ENCODE measurements around the gene SCUBE3.
A peak's percentile ranks its signal among the peaks of the same experiment; 100 is the strongest.

SCUBE3 gene

DNA sequence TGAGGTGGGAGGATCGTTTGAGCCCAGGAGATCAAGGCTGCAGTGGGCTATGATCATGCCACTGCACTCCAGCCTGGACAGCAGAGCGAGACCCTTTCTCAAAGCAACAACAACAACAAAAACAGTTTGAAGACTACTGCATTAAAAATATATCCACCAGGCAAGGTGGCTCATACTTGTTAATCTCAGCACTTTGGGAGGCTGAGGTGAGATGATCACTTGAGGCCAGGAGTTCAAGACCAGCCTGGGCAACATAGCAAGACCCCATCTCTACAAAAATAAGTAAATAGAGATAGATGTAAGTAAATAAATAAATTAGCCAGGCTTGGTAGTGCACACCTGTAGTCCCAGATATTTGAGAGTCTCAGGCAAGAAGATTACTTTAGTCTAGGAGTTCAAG lies 58.2 kb downstream of the SCUBE3 start:
- no peak for DNase-seq (ENCODE audit: low spot score)

DNA sequence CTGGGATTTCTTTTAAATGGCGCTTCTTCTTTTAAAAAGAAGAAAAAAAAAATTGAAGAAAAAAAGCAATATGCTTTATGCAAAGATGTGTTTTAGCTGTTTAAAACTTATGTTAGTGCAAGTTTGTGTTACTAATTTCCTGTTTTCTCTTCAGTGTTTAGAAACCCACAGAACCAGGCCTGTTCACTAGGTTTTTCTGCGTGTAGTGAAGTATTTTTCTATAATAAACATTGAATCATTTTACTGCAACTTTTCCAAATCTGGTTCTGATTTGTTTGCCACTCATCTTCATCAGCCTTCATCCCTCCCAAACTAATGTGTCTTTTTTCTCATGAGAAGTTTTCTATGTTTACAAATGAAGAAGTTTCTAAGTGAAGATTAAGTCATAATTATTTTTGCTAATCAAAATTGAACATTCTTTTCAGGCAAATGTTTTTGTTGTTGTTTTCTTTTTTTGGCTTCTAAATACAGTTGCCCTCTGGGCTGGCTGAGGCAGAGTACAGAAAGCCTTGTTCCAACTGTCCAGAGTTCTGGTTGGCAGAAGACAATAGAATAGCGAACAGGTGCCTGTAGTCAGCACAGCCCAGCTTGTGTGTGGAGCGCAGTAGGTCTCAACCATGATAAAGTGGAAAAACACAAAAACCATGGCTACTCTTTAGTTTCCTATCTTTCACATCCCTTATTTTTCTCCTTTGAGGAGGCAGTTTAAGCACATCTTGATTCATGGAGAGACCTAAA lies 60.2 kb downstream of the SCUBE3 start:
- no peak for DNase-seq (ENCODE audit: low spot score)

DNA sequence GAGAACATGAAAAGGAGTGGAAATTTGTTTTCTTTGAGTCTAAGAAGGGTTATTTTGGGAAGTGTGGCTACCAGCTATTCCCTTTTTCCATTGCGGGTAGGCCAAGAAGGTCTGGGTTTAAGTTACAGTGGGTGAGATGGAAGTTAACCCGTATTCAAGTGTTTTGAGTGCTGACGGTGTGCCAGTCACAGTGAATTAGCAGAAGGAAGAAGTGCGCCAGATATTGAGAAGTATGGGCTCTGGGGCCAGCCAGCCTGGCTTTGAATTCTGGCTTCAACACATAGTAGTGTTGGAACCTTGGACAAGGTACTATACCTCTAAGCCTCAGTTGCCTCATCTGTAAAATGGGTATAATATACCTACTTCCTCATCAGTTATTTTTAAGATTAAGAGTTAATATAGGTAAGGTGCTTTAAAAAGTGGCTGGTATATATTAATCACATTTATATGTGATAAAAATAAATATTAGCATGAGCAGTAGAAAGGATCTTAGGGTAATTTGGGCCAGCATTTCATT lies 62.0 kb downstream of the SCUBE3 start:
- DNase-seq (ENCODE audit: low spot score), result no peak

DNA sequence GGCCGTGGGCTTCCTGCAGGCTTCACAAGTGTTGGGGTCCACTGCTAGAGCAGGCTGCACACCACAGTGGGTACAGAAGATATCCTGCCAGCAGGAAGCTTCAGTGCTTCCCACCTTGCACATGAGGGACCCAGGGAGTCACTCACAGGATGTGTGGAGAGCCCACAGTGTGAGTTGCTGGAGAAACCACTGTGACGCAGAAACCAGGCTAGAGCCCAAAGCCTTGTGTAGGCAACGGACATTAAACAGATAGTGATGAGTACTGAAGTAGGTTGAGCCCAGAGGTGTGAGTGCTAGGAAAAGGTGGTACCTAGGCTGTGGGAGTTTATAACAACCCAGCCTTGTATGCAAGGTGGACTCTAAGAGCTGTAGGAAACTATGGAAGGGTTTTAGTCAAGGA lies 65.0 kb downstream of the SCUBE3 start:
- DNase-seq (ENCODE audit: low spot score), result no peak

DNA sequence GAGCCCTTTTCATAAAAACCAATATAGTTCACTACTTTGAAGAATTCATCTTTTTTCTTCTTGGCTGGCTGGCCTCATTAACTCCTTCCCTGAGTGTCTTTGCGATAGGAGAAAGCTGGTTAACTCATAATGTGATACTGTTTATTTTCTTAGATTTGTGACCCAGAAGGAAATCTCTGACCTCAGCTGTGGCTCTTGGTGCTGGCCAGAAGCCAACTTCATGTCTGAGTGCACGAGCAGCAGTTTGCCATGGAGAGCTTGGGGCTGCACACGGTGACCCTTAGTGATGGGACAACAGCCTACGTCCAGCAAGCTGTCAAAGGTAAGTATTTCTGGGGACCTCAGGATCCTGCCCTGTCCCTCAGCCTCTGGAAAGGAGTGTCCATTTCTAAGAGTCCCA lies 67.1 kb downstream of the SCUBE3 start:
- DNase-seq (ENCODE audit: low spot score), result no peak

DNA sequence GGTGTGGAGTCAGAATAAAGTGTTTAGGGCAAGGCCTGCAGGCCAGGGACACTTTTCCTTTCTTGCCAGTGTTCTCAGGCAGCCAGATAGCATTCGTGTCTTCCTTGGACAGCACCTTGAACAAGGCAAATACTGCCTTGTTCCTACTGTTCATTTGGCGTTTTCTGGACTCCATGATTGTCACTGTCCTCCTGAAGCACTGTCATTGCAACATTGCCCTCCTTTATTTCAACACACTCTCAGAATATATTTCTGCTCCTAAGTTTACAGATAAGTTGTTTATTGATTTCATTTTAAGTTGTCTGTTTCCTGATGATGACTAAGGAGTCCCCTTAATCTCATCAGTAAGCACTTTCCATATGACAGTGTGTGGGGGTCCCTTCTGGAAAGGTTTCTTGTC lies 68.7 kb downstream of the SCUBE3 start:
- no peak for DNase-seq (ENCODE audit: low spot score)

DNA sequence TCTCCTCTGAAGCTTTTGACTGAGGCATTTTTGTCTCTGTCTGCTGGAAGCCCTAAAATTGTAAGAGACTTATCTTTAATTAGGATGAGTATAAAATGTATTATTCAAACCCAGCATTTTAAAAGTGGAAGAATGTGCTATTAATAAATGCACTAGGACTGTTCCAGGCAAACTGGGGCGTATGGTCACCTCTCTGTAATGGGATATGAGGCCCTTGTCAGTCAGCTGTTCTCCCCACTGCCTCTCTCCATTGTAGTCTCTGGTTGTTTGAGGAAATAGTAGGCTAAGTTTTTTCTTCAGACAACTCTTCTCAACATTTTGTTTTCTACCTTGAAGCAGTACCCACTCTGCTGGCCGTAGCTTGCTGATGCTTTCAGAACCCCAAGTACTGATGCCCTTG lies 69.6 kb downstream of the SCUBE3 start:
- no peak for DNase-seq (ENCODE audit: low spot score)

DNA sequence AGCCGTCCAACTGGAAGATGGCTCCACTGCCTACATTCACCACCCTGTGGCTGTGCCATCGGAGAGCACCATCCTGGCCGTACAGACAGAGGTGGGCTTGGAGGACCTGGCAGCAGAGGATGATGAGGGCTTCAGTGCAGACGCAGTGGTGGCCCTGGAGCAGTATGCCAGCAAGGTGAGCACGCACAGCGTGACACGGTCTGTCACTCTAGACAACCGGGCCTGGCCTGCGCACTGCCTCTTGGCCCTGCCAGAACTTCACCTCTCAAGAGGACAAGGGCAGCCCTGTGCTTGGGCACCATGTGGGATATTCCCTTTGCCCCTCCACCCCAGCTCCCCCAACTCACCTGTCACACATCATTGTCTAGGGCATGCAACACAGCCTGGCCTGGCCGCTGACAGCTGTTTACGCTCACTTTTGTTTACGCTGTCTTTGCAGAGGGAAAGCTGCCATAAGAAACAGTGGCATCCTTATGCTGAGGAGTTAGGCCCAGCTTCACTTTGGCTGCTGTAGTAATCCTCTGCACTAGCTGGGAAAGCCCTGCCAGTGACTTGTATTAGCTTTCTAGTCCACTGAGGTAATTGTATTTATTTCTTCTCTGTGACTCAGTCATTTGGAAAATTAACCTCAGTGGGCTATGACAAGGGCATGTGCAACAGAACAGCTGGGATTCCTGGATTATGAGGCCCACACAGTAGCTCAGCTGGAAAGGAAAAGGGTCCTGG lies 74.1 kb downstream of the SCUBE3 start:
- DNase-seq (ENCODE audit: low spot score), result no peak

DNA sequence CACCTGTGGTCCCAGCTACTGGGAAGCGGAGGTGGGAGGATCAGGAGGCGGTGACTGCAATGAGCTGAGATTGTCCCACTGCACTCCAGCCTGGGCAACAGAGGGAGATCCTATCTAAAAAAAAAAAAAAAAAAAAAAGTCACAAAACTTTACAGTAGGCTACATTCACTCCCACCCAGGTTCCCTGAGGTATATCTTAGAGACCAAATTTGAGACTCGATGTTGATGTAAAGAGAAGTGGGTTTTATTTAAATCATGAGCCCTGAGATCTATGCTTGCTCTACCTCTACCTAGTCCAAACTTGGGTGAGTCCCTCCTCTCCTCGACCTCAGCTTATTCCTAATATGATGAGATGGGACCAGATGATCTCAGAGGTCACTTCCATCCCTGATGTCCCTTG lies 75.1 kb downstream of the SCUBE3 start:
- no peak for DNase-seq (ENCODE audit: low spot score)

DNA sequence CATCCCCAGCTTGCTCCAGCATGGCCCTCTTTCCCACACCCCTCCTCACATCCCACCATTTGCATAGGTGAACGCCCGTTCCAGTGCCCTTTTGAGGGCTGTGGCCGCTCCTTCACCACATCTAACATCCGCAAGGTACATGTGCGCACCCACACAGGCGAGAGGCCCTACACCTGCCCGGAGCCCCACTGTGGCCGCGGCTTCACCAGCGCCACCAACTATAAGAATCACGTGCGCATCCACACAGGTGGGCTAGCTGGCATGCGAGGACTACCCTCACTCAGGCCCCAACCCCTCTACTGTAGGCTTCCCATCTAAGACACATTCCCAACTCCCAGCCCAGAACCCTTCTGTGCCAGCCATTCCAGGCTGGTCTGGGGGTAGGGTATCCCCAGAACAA lies 77.7 kb downstream of the SCUBE3 start:
- DNase-seq (ENCODE audit: low spot score), result no peak

DNA sequence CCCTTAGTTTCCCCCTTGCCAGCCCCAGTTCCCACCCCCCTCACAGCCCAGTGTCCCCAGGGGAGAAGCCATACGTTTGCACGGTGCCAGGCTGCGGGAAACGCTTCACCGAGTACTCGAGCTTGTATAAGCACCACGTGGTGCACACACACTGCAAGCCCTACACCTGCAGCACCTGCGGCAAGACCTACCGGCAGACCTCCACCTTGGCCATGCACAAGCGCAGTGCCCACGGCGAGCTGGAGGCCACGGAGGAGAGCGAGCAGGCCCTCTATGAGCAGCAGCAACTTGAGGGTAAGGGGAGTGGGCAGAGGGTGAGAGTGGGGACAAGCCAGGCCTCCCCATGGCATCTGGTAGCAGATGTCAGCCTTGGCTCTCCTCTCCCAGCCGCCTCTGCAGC lies 78.7 kb downstream of the SCUBE3 start:
- no peak for DNase-seq (ENCODE audit: low spot score)

DNA sequence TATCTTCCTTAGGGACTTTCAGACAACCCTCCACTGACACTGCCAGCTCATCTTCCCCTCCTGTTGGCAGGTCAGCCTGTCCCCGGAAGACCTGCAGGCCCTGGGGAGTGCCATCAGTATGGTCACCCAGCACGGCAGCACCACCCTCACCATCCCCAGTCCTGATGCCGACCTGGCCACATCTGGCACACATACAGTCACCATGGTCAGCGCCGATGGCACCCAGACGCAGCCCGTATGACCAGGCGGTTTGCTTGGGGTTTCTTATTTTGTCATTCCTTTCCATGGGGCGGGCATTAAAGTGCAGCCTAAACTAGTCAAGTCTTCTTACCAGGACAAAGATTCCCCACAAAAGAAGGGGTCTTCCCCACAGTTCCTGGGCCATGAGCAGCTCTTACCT lies 79.9 kb downstream of the SCUBE3 start:
- no peak for DNase-seq (ENCODE audit: low spot score)

DNA sequence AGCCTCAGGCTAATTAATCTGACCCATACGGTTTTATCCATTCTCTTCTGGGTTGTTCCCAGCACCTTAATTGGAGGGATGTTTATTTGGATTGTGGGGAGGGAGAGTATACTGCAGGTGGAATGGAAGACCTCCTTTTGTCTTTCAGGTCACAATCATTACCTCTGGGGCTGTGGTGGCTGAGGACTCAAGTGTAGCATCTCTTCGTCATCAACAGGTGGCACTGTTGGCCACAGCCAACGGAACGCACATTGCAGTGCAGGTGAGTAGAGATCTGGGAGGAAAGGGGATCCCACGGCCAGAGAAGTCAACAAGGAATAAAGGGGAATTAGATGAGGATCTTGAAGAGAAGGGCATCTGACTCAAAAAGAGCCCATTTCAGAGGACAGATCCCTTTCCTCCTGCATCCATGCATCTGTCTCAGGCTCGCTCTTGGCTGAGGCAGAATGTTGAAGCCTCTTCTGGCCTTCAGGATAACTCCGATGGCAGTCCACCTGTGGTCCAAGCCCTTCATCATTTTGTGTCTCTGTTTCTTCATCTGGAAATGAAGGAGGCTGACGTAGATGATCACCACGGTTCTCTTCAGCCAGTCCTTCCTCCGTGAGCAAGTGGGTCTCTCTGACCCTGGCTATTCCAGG lies 80.7 kb downstream of the SCUBE3 start:
- peak; percentile 58 for DNase-seq (ENCODE audit: low spot score)

DNA sequence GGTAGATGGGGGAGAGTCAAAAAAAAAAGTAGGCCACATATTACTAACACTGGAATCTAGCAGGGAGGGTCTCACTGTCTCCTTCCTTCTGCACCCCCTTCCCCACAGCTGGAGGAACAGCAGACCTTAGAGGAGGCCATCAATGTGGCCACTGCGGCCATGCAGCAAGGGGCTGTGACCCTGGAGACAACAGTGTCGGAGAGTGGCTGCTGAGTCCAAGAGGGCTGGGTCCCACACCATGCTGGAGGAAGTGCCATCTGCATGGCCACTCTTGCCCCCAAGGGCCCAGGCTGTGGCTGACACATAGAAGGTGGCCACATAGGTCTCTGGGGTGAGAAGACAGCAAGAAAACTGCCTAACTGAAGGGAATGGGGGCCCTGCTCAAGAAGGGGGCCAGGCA lies 81.3 kb downstream of the SCUBE3 start:
- DNase-seq (ENCODE audit: low spot score), result no peak

DNA sequence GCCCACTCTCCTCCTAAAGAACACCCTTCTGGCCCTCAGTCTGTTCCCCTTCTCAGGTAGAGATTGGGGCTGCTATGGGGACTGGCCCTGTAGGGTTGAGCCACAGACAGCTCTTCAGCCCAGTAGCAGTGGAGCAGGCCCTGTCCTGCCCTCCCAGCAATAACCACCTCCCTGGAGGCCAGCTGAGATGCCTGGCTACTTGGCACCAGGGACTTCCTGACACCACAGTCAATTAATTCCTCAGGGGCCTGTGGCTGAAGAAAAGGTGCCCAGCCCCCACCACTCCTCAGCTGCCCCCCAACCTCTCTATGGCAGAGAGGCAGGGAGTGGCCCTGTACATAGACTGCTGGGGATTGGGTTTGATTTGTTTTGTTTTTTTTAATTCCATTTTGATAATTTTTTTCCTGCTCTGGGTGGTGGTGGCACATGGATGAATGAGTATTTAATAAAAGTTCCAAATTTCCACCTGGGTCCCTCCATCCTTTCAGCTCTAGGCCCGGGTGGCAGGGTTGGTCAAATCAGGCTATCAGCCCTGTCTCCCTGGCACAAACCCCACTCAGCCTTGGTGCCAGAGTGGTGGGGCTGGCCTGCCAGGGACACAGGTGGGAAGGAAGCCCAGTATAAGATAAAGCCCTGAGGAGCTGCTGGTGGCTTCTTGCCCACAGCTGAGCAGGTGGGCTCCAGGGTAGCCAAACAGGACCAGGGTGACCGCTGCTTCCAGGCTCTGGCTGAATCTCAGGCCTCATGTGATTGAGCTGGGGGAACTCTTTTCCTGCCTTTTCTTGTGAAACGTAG lies 82.0 kb downstream of the SCUBE3 start:
- DNase-seq (ENCODE audit: low spot score), result no peak

DNA sequence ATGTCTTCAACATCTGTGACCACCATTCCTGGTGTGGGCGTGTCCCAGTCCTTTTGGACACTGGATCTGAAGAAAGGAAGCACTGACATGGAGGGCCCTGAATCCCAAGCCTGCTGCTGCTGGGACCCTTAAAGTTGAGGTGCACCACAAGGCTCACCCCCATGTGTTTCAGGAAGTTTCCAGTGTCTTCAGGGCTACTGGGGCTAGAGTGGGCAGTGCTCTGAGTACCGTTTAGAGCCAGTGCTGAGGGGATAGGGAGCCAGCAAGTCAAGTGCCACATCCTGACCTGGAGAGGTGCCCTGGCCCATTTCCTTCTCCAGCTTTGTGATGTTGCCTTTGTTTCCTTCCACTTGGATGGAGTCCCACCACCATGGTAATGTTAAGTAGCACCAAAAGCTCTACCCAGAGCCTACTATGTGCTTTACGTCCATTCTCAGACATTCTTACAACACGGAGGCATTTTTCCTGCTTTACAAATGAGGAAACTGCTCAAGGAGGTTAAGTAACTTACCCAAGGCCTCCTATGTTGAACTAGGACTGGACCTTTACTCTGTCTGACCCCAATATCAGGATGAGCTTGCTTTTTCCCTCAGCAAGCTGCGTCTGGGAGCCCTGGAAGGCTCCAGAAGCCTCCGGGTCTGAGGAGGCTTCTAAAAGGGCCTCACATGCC lies 83.3 kb downstream of the SCUBE3 start:
- DNase-seq (ENCODE audit: low spot score), result no peak

DNA sequence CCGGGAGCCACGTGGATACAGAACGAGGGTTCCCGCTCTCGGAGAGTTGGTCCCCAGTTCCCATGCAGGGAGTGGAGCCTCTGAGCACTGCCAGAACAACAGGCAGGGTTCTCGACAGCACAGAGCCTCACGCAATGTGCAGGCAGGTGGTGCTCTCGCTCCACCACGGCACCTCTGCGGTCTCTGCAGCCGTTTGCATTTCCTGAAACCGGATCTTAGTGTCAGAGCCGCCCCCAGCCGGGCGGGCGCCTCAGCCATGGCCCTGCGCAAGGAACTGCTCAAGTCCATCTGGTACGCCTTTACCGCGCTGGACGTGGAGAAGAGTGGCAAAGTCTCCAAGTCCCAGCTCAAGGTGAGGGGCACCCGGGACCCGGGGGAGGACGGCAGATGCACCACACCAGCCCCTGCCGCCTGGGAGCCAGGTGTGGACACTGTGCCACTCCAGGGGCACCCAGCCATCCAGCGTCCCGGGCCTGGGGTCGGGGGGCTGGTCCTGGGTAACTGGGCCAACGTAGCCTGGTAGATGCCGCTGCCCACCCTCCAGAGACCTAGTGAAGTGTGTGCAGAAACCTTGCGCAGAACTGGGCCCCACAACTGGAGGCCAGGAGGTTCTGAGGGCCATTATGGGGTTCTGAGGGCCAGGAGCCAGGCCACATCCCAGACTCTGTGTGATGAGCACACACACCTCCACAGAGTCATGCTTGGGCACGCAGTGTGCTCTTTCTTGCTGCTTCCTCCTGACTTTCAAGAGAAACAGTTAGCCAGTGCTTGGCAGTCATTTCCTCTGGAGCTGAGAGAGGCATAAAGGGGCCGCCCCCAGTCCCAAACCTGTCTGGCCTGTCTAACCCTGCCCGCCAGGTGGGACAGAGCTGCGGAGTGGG lies 84.1 kb downstream of the SCUBE3 start, which contains the start of gene DEF6:
Gene DEF6 (plus strand): TSS at position 218 of the 881 bp plus-strand sequence. CDS start 39 bp downstream, at position 257.
- DNase-seq (ENCODE audit: low spot score), result peak; percentile 66

DNA sequence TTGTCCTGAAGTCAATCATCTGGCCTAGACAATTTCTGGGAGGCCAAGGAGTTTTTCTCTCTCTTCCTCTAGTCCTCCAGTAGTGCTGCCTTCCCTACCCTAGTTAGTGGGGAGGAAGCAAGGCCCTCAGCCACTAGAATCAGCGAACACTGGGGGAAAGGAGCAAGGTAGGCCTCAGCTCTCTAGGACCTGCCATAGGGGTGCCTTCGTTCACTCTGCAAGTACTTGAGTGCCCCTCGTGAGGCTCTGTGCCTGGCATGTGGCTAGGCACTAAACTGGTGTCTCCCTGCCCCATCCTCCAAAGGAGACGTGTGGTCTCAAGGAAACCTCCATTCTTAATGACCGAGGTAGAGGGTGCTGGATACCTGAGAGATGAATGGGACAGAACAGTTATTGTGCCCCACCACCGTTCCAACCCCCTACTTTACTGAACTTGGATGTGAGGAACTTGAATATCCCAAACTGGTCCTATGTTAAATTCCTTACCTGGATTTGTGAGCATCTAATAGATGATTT lies 84.9 kb downstream of the SCUBE3 start:
- no peak for DNase-seq (ENCODE audit: low spot score)

DNA sequence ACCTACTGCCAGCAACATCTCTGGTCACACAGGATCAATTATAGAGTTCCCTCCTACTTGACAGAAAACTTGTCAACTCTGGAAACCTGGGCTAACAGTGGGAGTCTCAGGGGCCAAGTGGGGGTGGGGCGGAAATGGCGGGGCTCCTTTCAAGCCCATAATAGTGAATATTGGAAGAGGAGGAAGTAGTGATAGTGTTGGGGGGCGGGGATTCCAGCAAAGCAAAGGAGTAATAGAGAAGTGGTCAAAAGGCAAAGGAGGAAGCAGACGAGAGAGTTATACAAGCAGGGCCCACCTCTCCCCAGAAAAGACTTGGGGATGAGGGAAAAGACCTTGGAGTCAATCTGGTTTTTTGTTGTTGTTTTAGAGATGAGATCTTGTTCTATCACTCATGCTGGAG lies 85.9 kb downstream of the SCUBE3 start:
- no peak for DNase-seq (ENCODE audit: low spot score)

DNA sequence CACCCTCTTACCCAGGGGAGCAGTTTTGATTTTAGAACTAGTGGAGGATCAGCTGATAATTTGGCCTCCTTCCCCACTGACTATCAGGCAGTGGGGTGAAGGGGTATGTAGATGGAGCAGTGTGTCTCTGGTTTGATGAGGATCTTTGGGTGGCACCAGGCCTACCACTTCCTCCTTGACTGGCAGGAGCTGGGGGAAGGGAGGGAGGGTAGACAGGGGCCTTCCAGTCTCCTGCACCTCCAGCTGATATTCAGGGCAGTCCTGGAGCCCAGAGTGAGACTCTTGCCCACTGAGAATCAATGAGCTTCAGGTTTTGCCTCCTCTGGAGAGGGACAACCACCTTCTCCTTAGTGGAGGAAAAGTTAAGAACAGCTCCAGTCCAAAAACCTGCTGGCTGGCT lies 87.1 kb downstream of the SCUBE3 start:
- no peak for DNase-seq (ENCODE audit: low spot score)
